ENCODE results near the gene WDR27.

DNA sequence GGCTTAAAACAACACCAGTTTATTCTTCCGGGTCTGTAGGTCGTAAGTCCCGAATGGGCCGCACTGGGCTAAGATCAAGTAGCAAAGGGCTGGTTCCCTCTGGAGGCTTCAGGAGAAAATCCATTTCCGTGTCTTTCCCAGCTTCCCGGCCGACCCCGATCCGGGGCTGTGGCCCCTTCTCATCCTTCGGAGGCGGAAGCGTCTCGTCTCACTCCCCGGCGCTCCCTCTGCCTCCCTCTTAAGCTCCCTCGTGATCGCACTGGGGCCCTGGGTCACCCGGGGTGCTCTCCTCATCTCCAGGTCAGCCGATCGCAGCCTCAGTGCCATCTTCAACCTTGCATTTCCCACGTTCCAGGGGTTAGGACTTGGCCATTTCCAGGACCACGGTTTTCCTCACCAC is 199.4 kb downstream of the WDR27 start:
- TF ChIP-seq, protein P1, sequence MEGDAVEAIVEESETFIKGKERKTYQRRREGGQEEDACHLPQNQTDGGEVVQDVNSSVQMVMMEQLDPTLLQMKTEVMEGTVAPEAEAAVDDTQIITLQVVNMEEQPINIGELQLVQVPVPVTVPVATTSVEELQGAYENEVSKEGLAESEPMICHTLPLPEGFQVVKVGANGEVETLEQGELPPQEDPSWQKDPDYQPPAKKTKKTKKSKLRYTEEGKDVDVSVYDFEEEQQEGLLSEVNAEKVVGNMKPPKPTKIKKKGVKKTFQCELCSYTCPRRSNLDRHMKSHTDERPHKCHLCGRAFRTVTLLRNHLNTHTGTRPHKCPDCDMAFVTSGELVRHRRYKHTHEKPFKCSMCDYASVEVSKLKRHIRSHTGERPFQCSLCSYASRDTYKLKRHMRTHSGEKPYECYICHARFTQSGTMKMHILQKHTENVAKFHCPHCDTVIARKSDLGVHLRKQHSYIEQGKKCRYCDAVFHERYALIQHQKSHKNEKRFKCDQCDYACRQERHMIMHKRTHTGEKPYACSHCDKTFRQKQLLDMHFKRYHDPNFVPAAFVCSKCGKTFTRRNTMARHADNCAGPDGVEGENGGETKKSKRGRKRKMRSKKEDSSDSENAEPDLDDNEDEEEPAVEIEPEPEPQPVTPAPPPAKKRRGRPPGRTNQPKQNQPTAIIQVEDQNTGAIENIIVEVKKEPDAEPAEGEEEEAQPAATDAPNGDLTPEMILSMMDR (conservative IDR thresholded peaks at IDR 0.05; ENCODE audit: low read length) = no peak
- TF ChIP-seq EZH2phosphoT487 (IDR thresholded peaks at IDR 0.05; ENCODE audit: borderline replicate concordance, low read depth, low read length) = no peak
